T-helper 9 cell (primary cell): Measurements from ENCODE around the gene RNH1.

Experiments
- DNase-seq: peaks from one replicate; pipeline ENCODE4 v3.0.0-alpha.2; 2020

Gene RNH1

GRCh38 chr11:497565-498296 is 9.3 kb downstream of the RNH1 start:
- no peak for DNase-seq

- no peak for DNase-seq
These were observed 10.0 kb downstream of the RNH1 start for GRCh38 chr11:496834-497564.

- DNase-seq = no peak
These were observed 11.5 kb downstream of the RNH1 start for GRCh38 chr11:495537-495931.

GRCh38 chr11:494761-495536 is 12.1 kb downstream of the RNH1 start:
- no peak for DNase-seq

- no peak for DNase-seq
These were observed 14.4 kb downstream of the RNH1 start for GRCh38 chr11:492427-493226.

- no peak for DNase-seq
These were observed 15.7 kb downstream of the RNH1 start for GRCh38 chr11:491358-491757.

- DNase-seq = no peak
These were observed 16.1 kb downstream of the RNH1 start for GRCh38 chr11:490930-491260.

- DNase-seq = no peak
These were observed 16.7 kb downstream of the RNH1 start for GRCh38 chr11:490186-490929.

- DNase-seq = no peak
These were observed 17.3 kb downstream of the RNH1 start for GRCh38 chr11:489610-490185.

- no peak for DNase-seq
These were observed 18.1 kb downstream of the RNH1 start for GRCh38 chr11:488992-489391.

- DNase-seq = no peak
These were observed 18.5 kb downstream of the RNH1 start for GRCh38 chr11:488579-488978.

GRCh38 chr11:488062-488461 is 19.0 kb downstream of the RNH1 start:
- no peak for DNase-seq

GRCh38 chr11:487571-488021 is 19.4 kb downstream of the RNH1 start:
- no peak for DNase-seq

GRCh38 chr11:486189-486588 is 20.9 kb downstream of the RNH1 start:
- DNase-seq = no peak

GRCh38 chr11:484616-485015 is 22.4 kb downstream of the RNH1 start:
- DNase-seq = no peak

GRCh38 chr11:479311-479710 is 27.7 kb downstream of the RNH1 start:
- no peak for DNase-seq

GRCh38 chr11:477052-477715 is 29.9 kb downstream of the RNH1 start:
- DNase-seq = no peak

- DNase-seq = no peak
These were observed 30.6 kb downstream of the RNH1 start for GRCh38 chr11:476416-476815.

GRCh38 chr11:475941-476340 is 31.1 kb downstream of the RNH1 start:
- DNase-seq = no peak

- DNase-seq = no peak
These were observed 32.0 kb downstream of the RNH1 start for GRCh38 chr11:474914-475506.
